GM18519 (cell line): ENCODE measurements around the gene CDC42BPA.
"Not testable (repeated sequence)": the region's sequence is repeated elsewhere in the genome, so short reads cannot be mapped to it uniquely, and the experiment has no call there.

Experiments
- ATAC-seq: cut with Tn5 transposase; IDR thresholded peaks from one replicate; pipeline ENCODE4 v1.9.1; 2021; ENCODE audit warnings: mild to moderate bottlenecking, moderate library complexity; ENCODE audit not compliant: unreplicated experiment, low FRiP score

CDC42BPA gene

GRCh38 chr1:227318016-227318852 lies at the start of gene CDC42BPA:
CDC42BPA (minus strand) TSS chr1:227318492; CDS start chr1:227317182, 1,310 bp downstream.
- no peak for ATAC-seq

GRCh38 chr1:227368009-227368408 lies 49.7 kb upstream of the CDC42BPA start:
- no peak for ATAC-seq

DNA sequence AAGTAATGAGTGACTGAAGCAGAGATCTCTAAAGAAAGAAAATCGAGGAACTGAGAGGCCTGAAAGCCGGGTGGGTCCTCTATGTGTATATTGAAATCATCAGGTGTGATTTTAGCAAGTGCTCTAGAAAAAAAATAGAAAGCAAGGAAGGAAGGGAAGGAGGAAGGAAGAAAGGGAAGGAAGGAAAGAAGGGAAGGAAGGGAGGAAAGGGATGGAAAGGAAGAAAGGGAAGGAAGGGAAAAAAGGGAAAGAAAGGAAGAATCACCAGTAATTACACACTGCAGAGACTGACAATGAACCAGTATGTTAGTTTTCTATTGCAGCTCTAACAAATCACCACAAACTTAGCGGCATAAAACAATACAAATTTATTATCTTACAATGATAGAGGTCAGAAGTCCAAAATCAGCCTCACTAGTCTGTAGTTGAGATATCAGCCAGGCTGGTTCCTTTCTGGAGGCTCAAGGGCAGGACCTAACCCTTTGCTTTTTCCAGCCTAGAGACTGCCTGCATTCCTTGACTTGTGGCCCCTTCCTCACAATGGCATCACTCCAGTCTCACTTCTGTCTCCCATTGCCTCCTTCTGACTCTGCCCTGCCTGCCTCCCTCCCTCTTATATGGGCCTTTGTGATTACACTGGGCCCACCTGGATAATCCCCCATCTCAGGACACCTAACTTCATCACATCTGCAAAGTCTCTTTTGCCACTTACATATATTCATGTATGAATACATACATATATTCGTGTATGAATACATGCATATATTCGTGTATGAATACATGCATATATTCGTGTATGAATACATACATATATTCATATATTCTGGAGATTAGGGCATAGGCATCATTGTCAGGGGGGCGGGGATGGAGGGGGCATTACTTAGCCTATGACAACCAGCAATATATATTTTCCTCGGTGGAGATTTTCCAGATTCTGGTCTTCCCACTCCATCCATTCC lies 47.5 kb upstream of the CDC42BPA start:
- ATAC-seq, result no peak

DNA sequence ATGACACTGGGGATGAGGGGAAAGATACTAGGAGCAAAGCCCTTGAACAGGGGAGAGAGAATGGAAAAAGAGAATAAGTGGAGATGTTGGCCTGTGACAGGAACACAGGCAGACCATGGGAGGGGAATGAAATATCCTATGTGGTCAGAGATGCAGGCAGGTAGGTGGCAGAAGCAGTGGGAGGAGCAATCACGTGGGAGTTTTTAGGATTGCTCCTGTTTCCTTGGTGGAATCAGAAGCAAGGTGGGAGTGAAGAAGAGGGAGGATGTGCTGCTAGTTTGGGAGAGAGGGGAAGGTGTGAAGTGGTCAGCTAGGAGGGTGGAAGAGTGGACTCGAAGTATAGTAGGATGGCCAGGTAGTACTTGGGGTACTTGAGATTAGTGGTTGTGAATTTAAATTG lies 46.4 kb upstream of the CDC42BPA start:
- no peak for ATAC-seq

DNA sequence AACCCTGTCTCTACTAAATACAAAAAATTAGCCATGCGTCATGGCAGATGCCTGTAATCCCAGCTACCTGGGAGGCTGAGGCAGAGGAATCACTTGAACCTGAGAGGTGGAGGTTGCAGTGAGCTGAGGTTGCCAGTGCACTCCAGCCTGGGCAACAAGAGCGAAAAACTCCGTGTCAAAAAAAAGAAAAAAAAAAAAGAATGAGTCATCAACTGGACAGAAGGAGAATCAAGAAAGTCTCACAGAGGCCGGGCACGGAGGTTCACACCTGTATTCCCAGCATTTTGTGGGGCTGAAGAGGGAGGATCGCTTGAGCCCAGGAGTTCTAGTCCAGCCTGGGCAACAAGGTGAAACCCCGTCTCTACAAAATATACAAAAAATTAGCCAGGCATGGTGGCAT lies 45.5 kb upstream of the CDC42BPA start:
- ATAC-seq, result no peak

- ATAC-seq, result no peak
These were observed 43.7 kb upstream of the CDC42BPA start for GRCh38 chr1:227362039-227362438.

GRCh38 chr1:227357927-227358302 lies 39.6 kb upstream of the CDC42BPA start:
- no peak for ATAC-seq

DNA sequence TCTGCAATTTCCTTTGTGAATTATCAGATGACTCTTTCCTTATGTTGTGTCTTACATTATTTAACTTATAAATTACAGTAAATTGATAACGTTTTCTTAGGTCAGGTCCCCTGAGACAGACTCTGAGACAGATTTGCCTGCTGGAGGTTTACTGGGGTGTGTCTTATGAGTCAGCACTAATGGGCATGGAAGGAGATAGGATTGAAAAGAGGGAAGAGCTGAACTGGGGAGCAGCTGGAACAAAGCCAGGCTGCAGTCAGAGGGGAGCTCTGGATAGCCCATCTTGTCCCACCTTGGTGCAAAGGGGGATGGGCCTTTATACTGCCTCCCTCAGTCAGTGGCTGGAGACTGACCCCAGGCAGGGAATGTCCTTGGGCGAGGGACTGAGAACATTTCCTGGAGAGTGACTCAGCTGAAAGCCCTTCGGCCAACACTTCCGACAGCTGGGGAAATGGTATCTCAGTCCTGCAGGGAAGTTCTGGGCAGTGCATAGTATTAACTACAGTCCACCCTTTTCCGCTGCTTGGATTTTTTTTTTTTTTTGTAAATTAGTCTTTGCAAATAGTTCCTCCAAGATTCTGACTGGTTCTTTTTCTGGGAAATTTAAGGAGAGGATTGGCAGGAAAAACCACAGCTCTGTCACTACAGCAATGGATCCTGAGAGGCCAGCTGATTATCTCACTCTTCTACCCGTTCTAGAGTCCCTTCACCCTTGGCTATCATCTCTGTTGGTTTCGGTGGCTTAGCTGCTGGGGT lies 39.1 kb upstream of the CDC42BPA start:
- ATAC-seq, result no peak

- no peak for ATAC-seq
These were observed 38.4 kb upstream of the CDC42BPA start for GRCh38 chr1:227356620-227357146.

DNA sequence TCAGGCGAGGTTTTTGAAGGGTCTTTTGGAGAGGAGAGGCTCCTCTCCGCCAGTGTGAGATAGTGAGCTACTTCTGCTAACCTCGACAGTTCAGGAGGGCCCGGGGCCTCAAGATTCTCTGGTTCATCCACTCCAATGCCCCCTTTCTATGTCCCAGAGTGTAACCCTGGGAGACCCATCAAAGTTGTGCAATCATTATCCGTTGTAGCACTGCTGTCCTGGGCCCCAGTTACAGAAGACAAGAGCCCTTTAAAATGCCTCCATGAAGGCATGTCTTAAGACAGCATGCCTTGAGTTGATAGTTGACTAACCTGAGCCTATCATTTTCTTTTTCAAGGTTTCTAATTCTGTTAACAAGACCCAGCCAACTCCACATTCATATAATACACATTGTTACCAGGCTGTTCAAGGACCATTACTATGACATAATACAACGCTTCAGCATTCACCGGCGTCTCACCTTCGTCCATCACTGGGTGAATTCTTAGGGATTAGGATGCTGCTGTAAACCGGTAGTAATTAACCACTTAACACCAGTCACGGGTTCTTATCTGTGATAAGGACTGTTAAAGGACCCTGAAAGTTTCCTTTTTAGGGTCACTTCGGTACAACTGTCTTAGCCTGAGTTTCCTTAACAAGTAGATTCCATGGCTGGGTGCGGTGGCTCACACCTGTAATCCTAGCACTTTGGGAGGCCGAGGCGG lies 37.4 kb upstream of the CDC42BPA start:
- ATAC-seq, result no peak

GRCh38 chr1:227353186-227353585 lies 34.9 kb upstream of the CDC42BPA start:
- ATAC-seq, result no peak

GRCh38 chr1:227352164-227352563 lies 33.9 kb upstream of the CDC42BPA start:
- ATAC-seq, result not testable (repeated sequence)

DNA sequence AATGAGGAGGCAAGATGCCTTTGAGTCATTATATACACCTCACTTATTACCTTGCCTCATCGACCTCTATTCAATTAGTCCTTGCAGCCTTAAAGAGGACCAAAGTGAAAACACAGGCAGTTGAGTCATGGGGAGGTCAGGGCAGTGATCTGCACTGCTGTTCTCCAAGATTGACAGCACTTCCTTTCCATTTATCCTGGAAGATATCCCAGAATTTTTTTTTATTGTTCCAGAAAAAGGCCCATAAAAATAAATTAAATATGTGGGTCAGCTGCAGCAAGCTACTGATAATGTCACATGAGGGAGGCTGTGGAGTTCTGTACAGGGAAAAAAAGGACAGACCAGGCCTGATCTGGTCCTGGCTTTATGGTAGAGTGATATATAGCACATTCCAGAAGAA lies 33.2 kb upstream of the CDC42BPA start:
- ATAC-seq, result no peak

- ATAC-seq, result no peak
These were observed 31.7 kb upstream of the CDC42BPA start for GRCh38 chr1:227349967-227350366.

- ATAC-seq, result no peak
These were observed 25.6 kb upstream of the CDC42BPA start for GRCh38 chr1:227343727-227344551.

- ATAC-seq, result no peak
These were observed 24.9 kb upstream of the CDC42BPA start for GRCh38 chr1:227343206-227343605.

DNA sequence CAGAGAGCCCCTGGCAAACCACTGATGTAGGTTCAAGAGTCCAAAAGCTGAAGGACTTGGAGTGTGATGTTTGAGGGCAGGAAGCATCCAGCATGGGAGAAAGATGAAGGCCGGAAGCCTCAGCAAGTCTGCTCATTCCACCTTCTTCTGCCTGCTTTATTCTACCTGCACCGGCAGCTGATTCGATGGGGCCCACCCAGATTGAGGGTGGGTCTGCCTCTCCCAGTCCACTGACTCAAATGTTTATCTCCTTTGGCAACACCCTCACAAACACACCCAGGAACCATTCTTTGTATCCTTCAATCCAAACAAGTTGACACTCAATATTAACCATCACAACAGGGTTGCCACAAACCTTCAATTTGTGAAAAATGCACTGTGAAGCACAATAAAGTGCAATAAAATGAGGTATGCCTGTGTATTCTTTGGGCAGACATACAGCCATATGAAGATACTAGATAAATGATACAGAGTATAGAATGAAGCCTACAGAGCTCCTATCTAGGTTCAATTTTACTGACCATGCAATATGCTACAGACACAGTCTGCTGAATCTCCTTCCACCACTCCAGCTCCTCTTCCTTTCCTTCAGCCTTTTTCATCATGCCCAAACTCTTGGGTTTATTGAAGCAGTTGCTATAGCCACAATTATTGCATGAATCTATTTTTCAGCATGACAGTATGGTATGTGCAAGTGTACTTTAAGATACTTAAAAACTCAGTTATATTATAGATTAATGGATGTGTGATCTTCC lies 24.0 kb upstream of the CDC42BPA start:
- ATAC-seq, result no peak

DNA sequence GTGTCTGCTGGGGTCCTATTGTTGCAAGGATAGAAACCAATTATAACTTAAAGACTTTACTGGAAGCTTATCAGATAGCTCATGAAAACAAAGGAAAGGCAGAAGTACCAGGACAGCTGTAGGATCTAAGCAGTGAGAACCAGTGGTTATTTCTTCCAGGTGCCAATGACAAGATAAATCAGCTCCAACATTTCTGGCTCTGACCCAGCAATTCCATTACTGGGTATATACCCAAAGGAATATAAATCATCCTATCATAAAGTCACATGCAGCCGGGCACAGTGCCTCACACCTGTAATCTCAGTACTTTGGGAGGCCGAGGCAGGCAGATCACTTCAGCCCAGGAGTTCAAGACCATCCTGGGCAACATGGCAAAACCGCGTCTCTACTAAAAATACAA lies 17.8 kb upstream of the CDC42BPA start:
- not testable (repeated sequence) for ATAC-seq
